Stimulated activated CD8-positive, alpha-beta memory T cell treated with anti-CD3 and anti-CD28 coated beads, Interleukin-4, amount 100 ng/mL, for 1 hour (primary cell): ENCODE data around the gene HDLBP.
"Not testable (repeated sequence)": the region's sequence is repeated elsewhere in the genome, so short reads cannot be mapped to it uniquely, and the experiment has no call there.

ENCODE experiments used
- DNase-seq, 2 donors: peaks; one replicate each; pipeline ENCODE4 v3.0.0-alpha.2; 2020; ENCODE audit warnings: low read depth in 2 of 2, low spot score in 1 of 2

HDLBP gene

GRCh38 chr2:241279413-241279812 is 36.1 kb downstream of the HDLBP start:
- no peak for DNase-seq

GRCh38 chr2:241278306-241278705 is 37.2 kb downstream of the HDLBP start:
- not testable (repeated sequence) for DNase-seq

GRCh38 chr2:241275910-241276309 is 39.6 kb downstream of the HDLBP start:
- no peak for DNase-seq

- no peak for DNase-seq
Observed at GRCh38 chr2:241275504-241275903, 40.0 kb downstream of the HDLBP start.

- DNase-seq, result no peak
Observed at GRCh38 chr2:241274127-241274526, 41.3 kb downstream of the HDLBP start.

- no peak for DNase-seq
Observed at GRCh38 chr2:241273210-241274020, 42.1 kb downstream of the HDLBP start.

- peak; percentile 8 to 22 for DNase-seq
Observed at GRCh38 chr2:241272303-241273209, 42.9 kb downstream of the HDLBP start.

GRCh38 chr2:241271706-241272302 is 43.7 kb downstream of the HDLBP start:
- peak; percentile 18 to 39 for DNase-seq

GRCh38 chr2:241270531-241270930 is 44.9 kb downstream of the HDLBP start:
- DNase-seq, result no peak

- DNase-seq, result no peak
Observed at GRCh38 chr2:241269707-241270520, 45.6 kb downstream of the HDLBP start.

GRCh38 chr2:241268716-241269445 is 46.6 kb downstream of the HDLBP start:
- no peak for DNase-seq

GRCh38 chr2:241268306-241268705 is 47.2 kb downstream of the HDLBP start:
- no peak for DNase-seq

- DNase-seq, result no peak
Observed at GRCh38 chr2:241267249-241268067, 48.0 kb downstream of the HDLBP start.

- DNase-seq, result no peak
Observed at GRCh38 chr2:241265506-241265905, 50.0 kb downstream of the HDLBP start.

- DNase-seq, result no peak
Observed at GRCh38 chr2:241263061-241263460, 52.4 kb downstream of the HDLBP start.

- no peak for DNase-seq
Observed at GRCh38 chr2:241261628-241262027, 53.8 kb downstream of the HDLBP start.

- DNase-seq, result no peak
Observed at GRCh38 chr2:241260911-241261310, 54.6 kb downstream of the HDLBP start.

GRCh38 chr2:241258505-241259280 is 56.8 kb downstream of the HDLBP start:
- DNase-seq, result no peak
